Measurements from ENCODE around the gene CAPNS2.

GRCh38 chr16:55543472-55543871 lies 23.0 kb upstream of the CAPNS2 start:
- TF ChIP-seq ZNF565 (CRISPR knock-in tag; conservative IDR thresholded peaks at IDR 0.05; ENCODE audit: low read depth) (no peak), ZNF8 (CRISPR knock-in tag; IDR thresholded peaks at IDR 0.05) (no peak), PPARA (CRISPR knock-in tag; IDR thresholded peaks at IDR 0.05; ENCODE audit: borderline replicate concordance) (no peak), ARNTL (CRISPR knock-in tag; IDR thresholded peaks at IDR 0.05; ENCODE audit: borderline replicate concordance, low read depth) (no peak), CREB5 (CRISPR knock-in tag; IDR thresholded peaks at IDR 0.05; ENCODE audit: low read depth) (no peak), ZFP30 (CRISPR knock-in tag; IDR thresholded peaks at IDR 0.05) (no peak)

All from SK-N-SH treated with all-trans-retinoic acid at 6 μM for 48 hours (cell line).